ENCODE results near the gene SMIM34. TPM values are rescaled to one million over a fixed set of nuclear protein-coding genes. Genes with fewer than 3 reads are reported as not detected.
"Not testable (repeated sequence)": the region's sequence is repeated elsewhere in the genome, so short reads cannot be mapped to it uniquely, and the experiment has no call there.

SMIM34 gene
- total RNA-seq, 6 donors from 2014 or later, result 0.24 to 5.2 (median 0.61) TPM; not detected in 1

DNA sequence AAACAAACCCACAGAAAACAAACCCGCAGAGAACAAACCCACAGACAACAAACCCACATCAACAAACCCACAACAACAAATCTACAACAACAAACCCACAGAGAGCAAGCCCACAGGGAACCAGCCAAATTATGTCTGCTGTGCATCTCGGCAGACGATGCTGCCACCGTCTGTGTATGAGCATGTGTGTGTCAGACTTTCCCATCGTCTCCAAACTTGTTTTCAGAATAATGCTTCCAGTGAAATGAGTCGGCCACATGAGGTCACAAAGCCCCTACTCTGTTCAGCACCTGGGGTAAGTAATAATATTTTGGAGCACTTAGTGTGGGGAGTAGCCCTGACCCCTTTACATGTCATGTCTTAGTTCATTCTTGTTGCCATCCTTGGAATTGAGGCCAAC, 17.6 kb downstream of the SMIM34 start:
- H3K36me3 ChIP-seq; H3K4me1 ChIP-seq; DNase-seq; ATAC-seq (ENCODE audit: low FRiP score in 2 of 2); H3K27me3 ChIP-seq; H3K9me3 ChIP-seq; H3K4me3 ChIP-seq; H3K27ac ChIP-seq: not testable (repeated sequence)
- WGBS, 2 donors, result no CpG with 5 or more reads among the region's 6 CpGs

DNA sequence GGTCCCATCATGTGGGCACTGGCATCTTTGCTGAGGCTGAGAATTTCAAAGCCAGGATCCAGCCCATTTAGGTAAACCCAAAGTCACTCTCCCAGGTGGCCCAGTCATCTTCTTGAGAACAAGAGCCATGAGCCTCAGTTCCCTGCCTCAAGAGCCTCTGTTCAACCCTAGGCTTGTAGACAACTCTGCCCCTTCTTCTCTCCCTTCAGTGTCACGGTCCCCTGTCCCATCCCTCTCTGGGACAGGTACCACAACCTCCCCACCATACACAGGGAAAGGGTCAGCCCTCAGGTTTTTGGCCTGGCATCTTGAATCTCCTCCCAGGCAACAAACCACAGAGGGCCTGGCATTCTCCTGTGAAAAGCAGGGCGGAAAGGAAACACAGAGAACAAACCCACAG, 18.1 kb downstream of the SMIM34 start:
- DNase-seq; H3K4me1 ChIP-seq; H3K36me3 ChIP-seq; H3K27me3 ChIP-seq; ATAC-seq (ENCODE audit: low FRiP score in 2 of 2); H3K27ac ChIP-seq; H3K4me3 ChIP-seq; H3K9me3 ChIP-seq: not testable (repeated sequence)
- WGBS, 2 donors, result no CpG with 5 or more reads among the region's 2 CpGs

- no CpG with 5 or more reads among the region's 5 CpGs for WGBS, 2 donors
- H3K9me3 ChIP-seq; H3K27me3 ChIP-seq; H3K4me1 ChIP-seq; ATAC-seq (ENCODE audit: low FRiP score in 2 of 2); DNase-seq; H3K36me3 ChIP-seq; H3K4me3 ChIP-seq; H3K27ac ChIP-seq: not testable (repeated sequence)
Measured at GRCh38 chr21:34404742-34405141, 19.0 kb downstream of the SMIM34 start.

- not testable (repeated sequence) for H3K36me3 ChIP-seq; ATAC-seq (ENCODE audit: low FRiP score in 2 of 2); H3K4me1 ChIP-seq; H3K27me3 ChIP-seq; H3K4me3 ChIP-seq; H3K27ac ChIP-seq; H3K9me3 ChIP-seq; DNase-seq
- no CpG with 5 or more reads among the region's 5 CpGs for WGBS, 2 donors
Measured at GRCh38 chr21:34400522-34400921, 23.2 kb downstream of the SMIM34 start.

GRCh38 chr21:34383724-34384415, 39.9 kb downstream of the SMIM34 start:
- DNase-seq; H3K4me1 ChIP-seq; H3K9me3 ChIP-seq; H3K4me3 ChIP-seq; H3K27me3 ChIP-seq; H3K27ac ChIP-seq; H3K36me3 ChIP-seq; ATAC-seq (ENCODE audit: low FRiP score in 2 of 2): not testable (repeated sequence)
- no CpG with 5 or more reads among the region's 14 CpGs for WGBS, 2 donors

- WGBS, 2 donors, result no CpG with 5 or more reads among the region's 2 CpGs
- not testable (repeated sequence) for ATAC-seq (ENCODE audit: low FRiP score in 2 of 2); DNase-seq; H3K36me3 ChIP-seq; H3K27ac ChIP-seq; H3K27me3 ChIP-seq; H3K4me3 ChIP-seq; H3K9me3 ChIP-seq; H3K4me1 ChIP-seq
Measured at GRCh38 chr21:34383138-34383537, 40.6 kb downstream of the SMIM34 start.

GRCh38 chr21:34375619-34375972, 48.2 kb downstream of the SMIM34 start:
- H3K27ac ChIP-seq, H3K36me3 ChIP-seq, H3K9me3 ChIP-seq, H3K4me3 ChIP-seq, DNase-seq, H3K4me1 ChIP-seq, H3K27me3 ChIP-seq: not testable (repeated sequence)
- peak; percentile 82 to 83 for ATAC-seq (ENCODE audit: low FRiP score in 2 of 2)
- WGBS, 2 donors, result no CpG with 5 or more reads among the region's 33 CpGs

- WGBS, 2 donors, result no CpG with 5 or more reads among the region's 49 CpGs
- not testable (repeated sequence) for H3K9me3 ChIP-seq, DNase-seq, H3K36me3 ChIP-seq, H3K4me1 ChIP-seq, H3K27me3 ChIP-seq, H3K4me3 ChIP-seq, H3K27ac ChIP-seq
- peak; percentile 96 to 98 for ATAC-seq (ENCODE audit: low FRiP score in 2 of 2)
Measured at GRCh38 chr21:34374940-34375618, 48.7 kb downstream of the SMIM34 start, which contains the start of gene SMIM11. SMIM11 (plus strand) TSS chr21:34375507; CDS start chr21:34379505, 3,998 bp downstream.

DNA sequence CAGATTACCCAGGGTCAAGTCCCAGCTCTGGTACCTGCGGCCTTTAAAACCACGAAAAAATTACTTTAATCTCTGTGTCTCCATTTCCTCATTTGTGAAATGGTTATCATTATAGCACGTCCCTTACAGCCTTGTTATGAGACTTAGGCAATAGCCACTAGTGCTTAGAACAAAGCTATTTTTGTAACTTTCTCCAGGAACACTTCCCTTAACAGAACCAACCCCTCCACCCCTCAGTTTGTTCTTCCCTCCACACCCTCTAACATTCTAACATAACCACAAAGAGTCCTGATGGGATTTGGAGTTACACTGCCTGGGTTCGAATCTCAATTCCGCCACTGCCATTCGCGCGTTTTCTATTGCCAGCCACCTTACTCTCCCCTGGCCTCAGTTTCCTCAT, 49.3 kb downstream of the SMIM34 start:
- not testable (repeated sequence) for H3K4me1 ChIP-seq, H3K9me3 ChIP-seq, H3K36me3 ChIP-seq, H3K27ac ChIP-seq, DNase-seq, H3K27me3 ChIP-seq, H3K4me3 ChIP-seq
- WGBS, 2 donors, result no CpG with 5 or more reads among the region's 8 CpGs
- ATAC-seq (ENCODE audit: low FRiP score in 2 of 2), result peak; percentile 50 to 61

GRCh38 chr21:34372321-34372720, 51.4 kb downstream of the SMIM34 start:
- H3K27me3 ChIP-seq, result no peaks in the 10 kb centered on the region
- H3K4me1 ChIP-seq, result no peaks in the 10 kb centered on the region
- TF ChIP-seq EP300 (IDR thresholded peaks at IDR 0.05), result no peak
- TF ChIP-seq CTCF (IDR thresholded peaks at IDR 0.05), result no peak
- TF ChIP-seq POLR2AphosphoS5 (IDR thresholded peaks at IDR 0.05), result no peak
- TF ChIP-seq POLR2A (IDR thresholded peaks at IDR 0.05), result no peak
- no peaks in the 10 kb centered on the region for H3K9me3 ChIP-seq
- DNase-seq, result no peak
- no peak overlapping the region for H3K4me3 ChIP-seq
- no peaks in the 10 kb centered on the region for H3K36me3 ChIP-seq
- WGBS, 2 donors, result 89 to 90% methylated on average over 5 of the region's 5 CpGs
- no peak overlapping the region for H3K27ac ChIP-seq
- ATAC-seq (ENCODE audit: low FRiP score in 2 of 2), result no peak

All from upper lobe of left lung (tissue), 6 donors.